Activated CD8-positive, alpha-beta T cell treated with anti-CD3 and anti-CD28 coated beads for 36 hours (primary cell): ENCODE results near the gene NALCN. TPM values are rescaled to one million over a fixed set of nuclear protein-coding genes. Genes with fewer than 3 reads are reported as not detected.

Source experiments
- ATAC-seq: fragments of 200-7000 bp; cut with Tn5 transposase; one replicate; pipeline ENCODE4 v1.10.0; 2021; ENCODE audit warnings: mild to moderate bottlenecking, moderate library complexity
- CTCF ChIA-PET: fragments of 350-600 bp; sonication (Branson Sonifier 250); formaldehyde crosslinking; loops from one replicate; lab custom pipeline; 2021; ENCODE audit warnings: antibody characterized with exemption; lab: Charles Lee
- POLR2A ChIA-PET: fragments of 350-600 bp; sonication (Branson Sonifier 250); formaldehyde crosslinking; loops from one replicate; lab custom pipeline; 2021; ENCODE audit warnings: antibody characterized with exemption; lab: Charles Lee
- DNase-seq: peaks from one replicate; pipeline ENCODE4 v3.0.0-alpha.2; 2020
- H3K27ac Mint-ChIP-seq: one replicate; pipeline ENCODE4 v1.8.0; 2021; ENCODE audit warnings: mild to moderate bottlenecking, mixed read lengths
- H3K27me3 Mint-ChIP-seq: one replicate; pipeline ENCODE4 v1.8.0; 2021; ENCODE audit warnings: mixed read lengths
- H3K36me3 Mint-ChIP-seq: one replicate; pipeline ENCODE4 v1.8.0; 2021; ENCODE audit warnings: low read depth, mixed read lengths
- H3K4me1 Mint-ChIP-seq: one replicate; pipeline ENCODE4 v1.8.0; 2021; ENCODE audit warnings: low read depth, mixed read lengths
- H3K4me3 Mint-ChIP-seq: one replicate; pipeline ENCODE4 v1.8.0; 2021; ENCODE audit warnings: mild to moderate bottlenecking, moderate library complexity, mixed read lengths
- H3K9me3 Mint-ChIP-seq: one replicate; pipeline ENCODE4 v1.8.0; 2021; ENCODE audit warnings: mixed read lengths
- CTCF ChIP-seq: fragments of 200-600 bp; IDR thresholded peaks from one replicate; pipeline ENCODE4 v1.8.0; 2022; ENCODE audit warnings: antibody characterized with exemption, mild to moderate bottlenecking
- intact Hi-C: fragments of 100-400 bp; cut with micrococcal nuclease; formaldehyde crosslinking; loops from one replicate; pipeline ENCODE4 v1.10.0; 2022
- total RNA-seq, 2 experiments: library from RNA; stranded (reverse); gene quantifications; one replicate each; pipeline ENCODE4 v1.2.3, GENCODE V29; 2021

The NALCN gene
- total RNA-seq, 2 experiments from 2014 or later = not detected

- ATAC-seq (no peak), DNase-seq (peak; percentile 28)
- intact Hi-C loops = loop anchor here (5.0 kb wide), 1 partner anchor 617 kb away; no protein-coding TSS in a partner anchor
- Mint-ChIP-seq H3K4me3 (no peak overlapping the region), H3K36me3 (no peaks in the 10 kb centered on the region), H3K27me3 (peaks cover 17% of the 10 kb centered on the region), H3K4me1 (no peaks in the 10 kb centered on the region), H3K27ac (no peak overlapping the region), H3K9me3 (no peaks in the 10 kb centered on the region)
- ChIA-PET POLR2A (no interaction called here), CTCF (interaction anchor here (0.6 to 3.7 kb wide), 31 partner anchors 9 to 1434 kb away, joined by 3 to 23 read pairs (median 4); no protein-coding TSS in a partner anchor)
- peak; percentile 74 for TF ChIP-seq CTCF
Measured at GRCh38 chr13:101144808-101145419, 271.4 kb downstream of the NALCN start.

GRCh38 chr13:101140936-101141335 is 275.4 kb downstream of the NALCN start:
- DNase-seq (no peak), ATAC-seq (no peak)
- intact Hi-C loops = no loop called here
- ChIA-PET CTCF (no interaction called here), POLR2A (no interaction called here)
- H3K36me3 Mint-ChIP-seq = no peaks in the 10 kb centered on the region
- peaks cover 18% of the 10 kb centered on the region for H3K27me3 Mint-ChIP-seq
- no peaks in the 10 kb centered on the region for H3K9me3 Mint-ChIP-seq
- H3K4me1 Mint-ChIP-seq = no peaks in the 10 kb centered on the region
- H3K4me3 Mint-ChIP-seq = no peak overlapping the region
- no peak overlapping the region for H3K27ac Mint-ChIP-seq
- no peak for TF ChIP-seq CTCF

GRCh38 chr13:101140087-101140770 is 276.1 kb downstream of the NALCN start:
- Mint-ChIP-seq H3K36me3 (no peaks in the 10 kb centered on the region), H3K4me3 (no peak overlapping the region), H3K9me3 (no peaks in the 10 kb centered on the region), H3K27ac (no peak overlapping the region), H3K27me3 (peaks cover 17% of the 10 kb centered on the region), H3K4me1 (no peaks in the 10 kb centered on the region)
- intact Hi-C loops = no loop called here
- ChIA-PET POLR2A (no interaction called here), CTCF (no interaction called here)
- DNase-seq = no peak
- ATAC-seq = no peak
- TF ChIP-seq CTCF = no peak

- no peak for TF ChIP-seq CTCF
- Mint-ChIP-seq H3K9me3 (no peaks in the 10 kb centered on the region), H3K4me1 (no peaks in the 10 kb centered on the region), H3K36me3 (no peaks in the 10 kb centered on the region), H3K27me3 (peaks cover 17% of the 10 kb centered on the region), H3K27ac (no peak overlapping the region), H3K4me3 (no peak overlapping the region)
- intact Hi-C loops = no loop called here
- ATAC-seq = no peak
- CTCF ChIA-PET = no interaction called here
- POLR2A ChIA-PET = no interaction called here
- no peak for DNase-seq
Measured at GRCh38 chr13:101139081-101139480, 277.2 kb downstream of the NALCN start.

GRCh38 chr13:101127741-101128353 is 288.5 kb downstream of the NALCN start:
- Mint-ChIP-seq H3K4me3 (no peak overlapping the region), H3K36me3 (no peaks in the 10 kb centered on the region), H3K4me1 (no peaks in the 10 kb centered on the region), H3K9me3 (no peaks in the 10 kb centered on the region), H3K27me3 (peaks cover 2% of the 10 kb centered on the region), H3K27ac (no peak overlapping the region)
- peak; percentile 34 for DNase-seq
- CTCF ChIA-PET = interaction anchor here (0.6 to 3.1 kb wide), 14 partner anchors 10 to 1452 kb away, joined by 3 to 25 read pairs (median 4); no protein-coding TSS in a partner anchor
- POLR2A ChIA-PET = no interaction called here
- peak; percentile 75 for ATAC-seq
- intact Hi-C loops = loop anchor here (5.0 to 10.0 kb wide), 2 partner anchors 403 to 556 kb away; no protein-coding TSS in a partner anchor
- TF ChIP-seq CTCF = peak; percentile 80
